Measurements from ENCODE around the gene FSHR.

Gene FSHR

DNA sequence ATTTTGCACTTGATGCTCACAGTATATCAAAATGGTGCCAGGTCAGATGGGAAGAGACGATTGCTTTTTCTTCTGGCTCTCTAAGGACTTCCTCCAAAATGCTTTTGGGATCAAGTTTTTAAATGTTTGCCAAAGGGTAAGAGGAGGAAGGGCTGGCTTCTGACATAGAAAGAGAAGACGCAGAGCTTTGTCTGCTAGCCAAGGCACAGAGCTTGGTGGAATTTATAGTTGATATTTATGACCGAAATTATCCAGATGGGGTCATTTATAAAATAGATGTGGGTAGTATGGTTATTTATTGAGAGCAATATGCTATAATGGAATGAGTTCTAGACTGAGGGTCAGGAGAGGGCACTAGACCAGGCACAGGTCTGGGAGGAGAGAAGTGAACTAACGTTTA is 193.3 kb downstream of the FSHR start:
- Histone ChIP-seq H3K36me3 (ENCODE audit: insufficient read depth, low read length) (no peaks in the 10 kb centered on the region), H3K27ac (ENCODE audit: low read depth, low read length) (no peak overlapping the region), H3K4me1 (ENCODE audit: insufficient read depth, low read length) (peaks cover 5% of the 10 kb centered on the region; the same call in 1 of the 2 replicates), H3K4me3 (ENCODE audit: low read length) (no peak overlapping the region), H3K9ac (ENCODE audit: low read depth, low read length) (no peak overlapping the region), H3K9me3 (ENCODE audit: insufficient read depth, low read depth, low read length) (no peaks in the 10 kb centered on the region), H3K27me3 (ENCODE audit: insufficient read depth, low read length) (no peaks in the 10 kb centered on the region)
- WGBS = 93% methylated on average over 4 of the region's 4 CpGs

DNA sequence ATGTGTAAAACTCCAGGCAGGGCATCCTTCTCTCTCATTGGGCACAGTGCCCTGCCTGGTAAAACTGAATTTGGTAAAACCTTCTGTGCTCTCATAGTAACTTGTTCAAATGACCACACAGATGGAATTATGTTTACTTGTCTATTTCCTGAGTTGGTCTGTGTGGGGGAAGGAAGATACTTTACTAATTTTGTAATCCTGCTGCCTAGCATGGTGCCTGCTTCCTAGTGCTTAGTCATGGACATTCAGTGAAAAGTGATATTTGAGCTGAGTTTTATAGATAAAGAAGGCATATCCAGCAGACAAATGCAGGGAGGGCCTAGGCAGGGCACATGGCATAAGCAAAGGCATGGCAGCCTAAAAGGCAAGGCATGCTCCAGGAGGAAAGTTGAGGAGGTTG is 199.4 kb downstream of the FSHR start:
- no peaks in the 10 kb centered on the region for H3K36me3 ChIP-seq (ENCODE audit: insufficient read depth, low read length)
- no peak overlapping the region for H3K4me3 ChIP-seq (ENCODE audit: low read length)

DNA sequence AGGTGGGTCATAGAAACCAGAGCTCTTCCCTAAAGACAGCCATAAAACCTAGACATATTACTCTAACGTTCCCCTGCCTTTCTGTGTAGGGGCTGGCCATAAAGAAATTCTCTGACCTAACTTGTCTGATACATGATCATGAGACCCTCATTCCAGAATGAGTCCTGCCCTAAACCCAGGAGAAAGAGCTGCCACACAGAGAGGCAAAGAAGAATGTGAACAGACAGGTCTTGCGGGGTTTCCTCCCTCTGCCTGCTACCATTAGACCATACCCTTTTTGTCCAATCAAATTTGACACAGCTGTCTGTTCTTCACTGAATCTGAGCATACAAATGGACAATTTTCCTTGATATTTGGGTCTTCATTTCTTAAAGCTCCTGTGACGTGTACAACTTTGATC is 200.0 kb downstream of the FSHR start:
- Histone ChIP-seq H3K4me1 (ENCODE audit: insufficient read depth, low read length) (no peaks in the 10 kb centered on the region), H3K4me3 (ENCODE audit: low read length) (no peak overlapping the region), H3K27me3 (ENCODE audit: insufficient read depth, low read length) (no peaks in the 10 kb centered on the region), H3K9me3 (ENCODE audit: insufficient read depth, low read depth, low read length) (no peaks in the 10 kb centered on the region), H3K27ac (ENCODE audit: low read depth, low read length) (no peak overlapping the region), H3K36me3 (ENCODE audit: insufficient read depth, low read length) (no peaks in the 10 kb centered on the region), H3K9ac (ENCODE audit: low read depth, low read length) (no peak overlapping the region)
- 99% methylated on average over 3 of the region's 3 CpGs for WGBS

More for the DNA sequence above, 199.4 kb downstream of the FSHR start:
- no peaks in the 10 kb centered on the region for H3K4me1 ChIP-seq (ENCODE audit: insufficient read depth, low read length)
- H3K27ac ChIP-seq (ENCODE audit: low read depth, low read length) = no peak overlapping the region
- H3K9me3 ChIP-seq (ENCODE audit: insufficient read depth, low read depth, low read length) = no peaks in the 10 kb centered on the region
- H3K9ac ChIP-seq (ENCODE audit: low read depth, low read length) = no peak overlapping the region
- no peaks in the 10 kb centered on the region for H3K27me3 ChIP-seq (ENCODE audit: insufficient read depth, low read length)

DNA sequence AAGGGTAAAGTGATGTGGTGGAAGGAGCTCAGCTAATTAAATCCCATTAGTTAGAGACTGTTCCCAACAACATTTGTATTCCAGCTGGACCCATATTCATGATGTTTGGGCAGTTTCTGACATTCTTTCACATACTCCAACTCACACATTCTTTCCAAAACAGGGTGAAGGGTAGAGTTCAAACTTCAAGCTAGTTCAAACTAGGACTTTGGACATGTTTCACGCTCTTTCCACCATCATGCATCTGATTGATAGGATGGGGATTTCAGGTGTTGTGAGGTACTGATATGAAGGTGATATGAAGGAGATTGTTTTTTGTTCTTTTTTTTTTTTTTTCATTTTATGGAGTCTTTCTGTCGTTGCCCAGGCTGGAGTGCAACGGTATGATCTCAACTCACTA is 201.7 kb downstream of the FSHR start:
- Histone ChIP-seq H3K36me3 (ENCODE audit: insufficient read depth, low read length) (no peaks in the 10 kb centered on the region), H3K27ac (ENCODE audit: low read depth, low read length) (no peak overlapping the region), H3K4me1 (ENCODE audit: insufficient read depth, low read length) (no peaks in the 10 kb centered on the region), H3K9ac (ENCODE audit: low read depth, low read length) (no peak overlapping the region), H3K9me3 (ENCODE audit: insufficient read depth, low read depth, low read length) (no peaks in the 10 kb centered on the region), H3K4me3 (ENCODE audit: low read length) (no peak overlapping the region), H3K27me3 (ENCODE audit: insufficient read depth, low read length) (no peaks in the 10 kb centered on the region)
- 79% methylated on average over 3 of the region's 3 CpGs for WGBS

DNA sequence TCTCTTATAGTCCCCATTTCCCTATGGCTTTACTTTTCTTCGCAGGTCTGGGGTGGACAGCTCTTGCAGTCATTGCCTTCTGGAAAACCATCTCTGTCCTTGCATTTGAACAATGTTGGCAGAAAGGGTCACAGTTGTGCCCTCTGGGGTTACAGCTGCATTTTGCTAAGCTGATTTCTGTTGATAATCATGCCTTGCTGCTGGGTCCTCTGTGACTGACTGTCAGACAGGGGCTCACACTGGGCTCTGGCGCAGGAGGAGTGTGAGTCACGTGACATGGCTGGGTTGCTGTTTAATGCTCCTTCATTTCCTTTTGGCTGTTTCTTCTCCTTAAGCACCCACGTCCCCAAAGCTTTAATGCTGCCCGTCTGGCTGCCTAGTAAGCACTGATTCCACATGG is 202.2 kb downstream of the FSHR start:
- Histone ChIP-seq H3K27me3 (ENCODE audit: insufficient read depth, low read length) (no peaks in the 10 kb centered on the region), H3K4me1 (ENCODE audit: insufficient read depth, low read length) (no peaks in the 10 kb centered on the region), H3K4me3 (ENCODE audit: low read length) (no peak overlapping the region), H3K9ac (ENCODE audit: low read depth, low read length) (no peak overlapping the region), H3K9me3 (ENCODE audit: insufficient read depth, low read depth, low read length) (no peaks in the 10 kb centered on the region), H3K27ac (ENCODE audit: low read depth, low read length) (no peak overlapping the region), H3K36me3 (ENCODE audit: insufficient read depth, low read length) (no peaks in the 10 kb centered on the region)
- 89% methylated on average over 5 of the region's 5 CpGs for WGBS

DNA sequence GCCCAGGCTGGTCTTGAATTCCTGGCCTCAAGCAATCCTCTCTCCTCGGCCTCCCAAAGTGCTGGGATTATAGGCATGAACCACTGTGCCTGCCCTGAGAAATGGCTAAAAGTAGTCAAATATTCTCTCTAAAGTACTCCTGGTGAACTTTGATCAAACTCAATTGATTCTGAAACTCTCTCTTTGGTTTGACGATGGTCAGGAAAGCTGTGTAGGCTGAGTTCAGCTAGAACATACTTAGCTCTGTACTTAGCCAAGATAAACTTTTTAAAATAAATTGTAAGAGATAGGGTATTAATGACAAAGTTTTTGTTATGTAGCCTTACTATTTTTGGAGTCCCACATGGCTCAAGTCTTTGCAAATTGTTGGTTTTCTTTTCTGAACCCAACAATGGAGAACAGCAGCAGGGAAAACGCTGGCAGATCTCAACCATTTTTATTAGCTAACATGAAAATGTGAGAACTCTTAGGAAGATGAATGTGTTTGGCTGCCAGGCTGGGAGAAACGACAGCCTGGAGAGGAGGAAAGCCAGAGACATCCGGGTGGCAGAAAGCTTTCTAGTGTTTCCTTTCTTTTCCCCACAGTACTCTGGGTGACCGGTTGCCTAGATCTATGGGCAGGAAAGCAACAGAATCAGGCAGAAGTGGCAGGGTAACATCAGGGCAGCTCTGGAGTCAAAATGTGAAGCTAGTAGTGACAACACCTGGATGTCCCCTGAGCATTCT is 205.8 kb downstream of the FSHR start:
- Histone ChIP-seq H3K9me3 (ENCODE audit: insufficient read depth, low read depth, low read length) (no peaks in the 10 kb centered on the region), H3K9ac (ENCODE audit: low read depth, low read length) (no peak overlapping the region), H3K27me3 (ENCODE audit: insufficient read depth, low read length) (no peaks in the 10 kb centered on the region), H3K4me3 (ENCODE audit: low read length) (no peak overlapping the region), H3K27ac (ENCODE audit: low read depth, low read length) (no peak overlapping the region), H3K36me3 (ENCODE audit: insufficient read depth, low read length) (no peaks in the 10 kb centered on the region), H3K4me1 (ENCODE audit: insufficient read depth, low read length) (no peaks in the 10 kb centered on the region)
- WGBS = 90% methylated on average over 6 of the region's 6 CpGs

DNA sequence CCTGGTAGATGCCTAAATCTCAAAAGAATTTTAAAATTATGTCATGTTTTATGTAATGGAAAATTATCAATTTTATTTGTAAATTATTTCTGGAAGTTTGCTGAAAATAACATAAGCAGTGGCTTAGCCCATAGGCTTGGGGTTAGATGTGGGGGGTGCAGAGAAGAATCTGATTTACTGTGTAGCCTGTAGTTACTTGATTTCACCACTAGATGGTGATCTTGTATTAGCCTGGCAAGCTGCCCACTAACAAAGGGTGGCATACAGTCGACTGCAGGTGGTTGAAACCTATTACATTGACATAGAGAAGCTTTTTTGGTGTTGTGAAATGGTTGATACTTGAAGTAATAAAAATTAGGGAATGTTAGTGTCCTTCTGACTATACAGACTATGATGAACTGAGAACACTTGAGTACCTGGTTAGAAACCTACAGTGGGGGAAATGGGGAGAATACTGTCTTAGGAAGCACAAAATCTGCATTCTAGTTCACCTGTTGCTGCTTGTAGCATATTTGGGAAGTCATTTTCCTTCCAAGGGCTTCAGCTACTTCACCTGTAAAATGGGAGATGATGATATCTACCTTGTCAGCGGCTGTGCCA is 207.8 kb downstream of the FSHR start:
- H3K9ac ChIP-seq (ENCODE audit: low read depth, low read length) = no peak overlapping the region
- WGBS = 58% methylated on average over 2 of the region's 2 CpGs
- no peaks in the 10 kb centered on the region for H3K36me3 ChIP-seq (ENCODE audit: insufficient read depth, low read length)
- no peak overlapping the region for H3K4me3 ChIP-seq (ENCODE audit: low read length)
- H3K4me1 ChIP-seq (ENCODE audit: insufficient read depth, low read length) = no peaks in the 10 kb centered on the region
- no peak overlapping the region for H3K27ac ChIP-seq (ENCODE audit: low read depth, low read length)
- no peaks in the 10 kb centered on the region for H3K27me3 ChIP-seq (ENCODE audit: insufficient read depth, low read length)
- no peaks in the 10 kb centered on the region for H3K9me3 ChIP-seq (ENCODE audit: insufficient read depth, low read depth, low read length)

DNA sequence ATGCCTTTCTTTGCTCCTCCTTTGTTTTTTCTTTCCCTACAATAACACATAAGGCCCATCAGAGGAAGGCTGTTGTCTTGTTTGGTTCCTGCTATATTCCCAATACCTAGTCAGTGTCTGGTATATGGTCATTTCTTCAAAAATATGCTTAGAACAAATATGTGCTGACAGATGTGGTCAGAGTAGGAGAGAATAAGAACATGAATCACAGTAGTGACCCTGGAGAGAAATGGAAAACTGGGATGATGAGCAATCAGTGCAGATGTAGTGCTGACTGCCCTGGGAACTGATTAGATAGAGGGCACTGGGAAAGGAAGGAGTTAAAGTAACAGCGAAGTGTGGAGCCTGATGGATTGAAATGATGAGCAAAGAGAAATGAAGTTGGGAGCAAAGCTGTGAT is 209.4 kb downstream of the FSHR start:
- Histone ChIP-seq H3K4me3 (ENCODE audit: low read length) (no peak overlapping the region), H3K9me3 (ENCODE audit: insufficient read depth, low read depth, low read length) (no peaks in the 10 kb centered on the region), H3K27ac (ENCODE audit: low read depth, low read length) (no peak overlapping the region), H3K36me3 (ENCODE audit: insufficient read depth, low read length) (no peaks in the 10 kb centered on the region), H3K9ac (ENCODE audit: low read depth, low read length) (no peak overlapping the region), H3K4me1 (ENCODE audit: insufficient read depth, low read length) (no peaks in the 10 kb centered on the region), H3K27me3 (ENCODE audit: insufficient read depth, low read length) (no peaks in the 10 kb centered on the region)
- 95% methylated on average over 1 of the region's 1 CpG for WGBS

DNA sequence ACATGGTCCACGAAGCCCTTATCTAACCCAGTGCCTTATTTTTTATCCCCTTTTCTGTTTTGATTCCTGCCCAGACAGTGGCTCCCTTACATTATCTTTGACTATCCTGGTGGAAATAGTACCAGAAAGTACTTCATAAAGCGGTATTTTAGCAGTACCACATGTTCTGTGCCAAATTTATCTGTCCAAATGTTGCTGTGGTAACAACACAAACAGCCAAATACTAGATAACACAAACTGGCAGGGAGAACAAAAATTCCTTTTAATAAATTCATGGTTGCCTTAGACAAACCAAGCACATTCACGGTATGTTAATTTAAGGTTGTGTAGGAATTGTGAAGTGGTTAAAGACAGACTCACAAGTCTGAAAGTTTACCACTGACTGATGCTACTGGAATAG is 210.9 kb downstream of the FSHR start:
- Histone ChIP-seq H3K36me3 (ENCODE audit: insufficient read depth, low read length) (no peaks in the 10 kb centered on the region), H3K27me3 (ENCODE audit: insufficient read depth, low read length) (no peaks in the 10 kb centered on the region), H3K4me1 (ENCODE audit: insufficient read depth, low read length) (no peaks in the 10 kb centered on the region), H3K27ac (ENCODE audit: low read depth, low read length) (no peak overlapping the region), H3K9me3 (ENCODE audit: insufficient read depth, low read depth, low read length) (no peaks in the 10 kb centered on the region), H3K4me3 (ENCODE audit: low read length) (no peak overlapping the region), H3K9ac (ENCODE audit: low read depth, low read length) (no peak overlapping the region)
- WGBS = 95% methylated on average over 3 of the region's 3 CpGs

DNA sequence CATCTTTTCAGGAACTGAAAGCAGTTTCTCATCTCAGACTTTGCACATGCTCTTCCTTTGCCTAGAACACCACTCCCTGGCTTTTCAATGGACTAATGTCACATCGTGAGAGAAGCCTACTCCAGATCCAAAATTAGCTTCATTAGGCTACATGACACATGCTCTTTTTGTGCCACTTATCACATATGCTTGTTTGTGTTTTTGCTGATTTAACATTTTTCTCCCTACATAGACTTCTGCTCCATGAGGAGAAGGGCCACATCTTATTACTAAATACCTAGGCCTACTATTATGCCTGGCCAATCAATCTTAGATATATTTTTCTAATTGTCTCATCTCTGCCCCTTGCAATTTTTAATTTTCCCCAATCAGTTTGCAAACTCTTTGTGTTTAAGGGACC is 212.4 kb downstream of the FSHR start:
- WGBS = 89% methylated on average over 1 of the region's 1 CpG
- Histone ChIP-seq H3K9me3 (ENCODE audit: insufficient read depth, low read depth, low read length) (no peaks in the 10 kb centered on the region), H3K9ac (ENCODE audit: low read depth, low read length) (no peak overlapping the region), H3K4me3 (ENCODE audit: low read length) (no peak overlapping the region), H3K36me3 (ENCODE audit: insufficient read depth, low read length) (no peaks in the 10 kb centered on the region), H3K4me1 (ENCODE audit: insufficient read depth, low read length) (no peaks in the 10 kb centered on the region), H3K27me3 (ENCODE audit: insufficient read depth, low read length) (no peaks in the 10 kb centered on the region), H3K27ac (ENCODE audit: low read depth, low read length) (no peak overlapping the region)

DNA sequence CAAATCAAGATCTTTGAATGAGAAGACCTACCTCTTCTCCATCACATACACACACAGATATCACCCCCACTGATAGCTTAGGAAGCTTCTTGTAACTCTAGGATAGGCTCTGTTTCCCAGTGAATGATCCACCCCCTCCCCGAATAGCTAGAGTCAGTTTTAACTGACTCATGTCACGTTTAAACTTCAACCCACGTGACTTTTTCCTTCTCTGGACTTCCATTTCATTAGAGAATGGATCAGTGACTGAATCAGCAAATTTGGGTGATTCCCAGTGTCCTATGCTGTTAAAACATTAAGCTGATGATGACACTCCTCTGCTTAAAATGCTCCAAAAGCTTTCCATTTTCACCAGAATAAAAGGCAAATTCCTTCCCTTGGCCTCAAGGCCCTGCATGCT is 212.9 kb downstream of the FSHR start:
- Histone ChIP-seq H3K27me3 (ENCODE audit: insufficient read depth, low read length) (no peaks in the 10 kb centered on the region), H3K4me1 (ENCODE audit: insufficient read depth, low read length) (no peaks in the 10 kb centered on the region), H3K4me3 (ENCODE audit: low read length) (no peak overlapping the region), H3K9ac (ENCODE audit: low read depth, low read length) (no peak overlapping the region), H3K9me3 (ENCODE audit: insufficient read depth, low read depth, low read length) (no peaks in the 10 kb centered on the region), H3K27ac (ENCODE audit: low read depth, low read length) (no peak overlapping the region), H3K36me3 (ENCODE audit: insufficient read depth, low read length) (no peaks in the 10 kb centered on the region)
- 66% methylated on average over 3 of the region's 3 CpGs for WGBS

DNA sequence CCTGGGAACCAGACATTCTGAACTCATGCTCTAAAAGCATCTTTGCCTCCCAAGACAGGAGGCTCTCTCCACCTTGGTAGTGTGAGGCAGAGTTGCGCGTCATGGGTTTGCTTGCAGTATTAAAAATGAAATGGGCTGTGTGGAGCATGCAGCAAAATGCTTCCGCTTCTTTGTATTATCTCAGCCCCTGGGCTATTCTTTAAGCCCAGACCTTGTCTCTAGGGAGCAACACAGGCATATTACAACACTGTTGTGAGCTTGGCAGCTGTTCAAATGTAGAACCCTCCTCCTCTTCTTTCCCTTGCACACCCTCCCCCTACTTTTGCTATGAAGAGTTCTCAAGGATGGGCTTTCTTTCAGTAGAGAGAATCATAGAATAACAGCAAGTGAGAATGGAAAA is 213.7 kb downstream of the FSHR start:
- H3K4me1 ChIP-seq (ENCODE audit: insufficient read depth, low read length) = no peaks in the 10 kb centered on the region
- WGBS = 99% methylated on average over 3 of the region's 3 CpGs
- H3K9ac ChIP-seq (ENCODE audit: low read depth, low read length) = no peak overlapping the region
- no peaks in the 10 kb centered on the region for H3K9me3 ChIP-seq (ENCODE audit: insufficient read depth, low read depth, low read length)
- no peak overlapping the region for H3K27ac ChIP-seq (ENCODE audit: low read depth, low read length)
- H3K4me3 ChIP-seq (ENCODE audit: low read length) = no peak overlapping the region
- no peaks in the 10 kb centered on the region for H3K27me3 ChIP-seq (ENCODE audit: insufficient read depth, low read length)
- H3K36me3 ChIP-seq (ENCODE audit: insufficient read depth, low read length) = no peaks in the 10 kb centered on the region

All from HUES64 (cell line).